ENCODE measurements around the gene ITPR2. TPM values are rescaled to one million over a fixed set of nuclear protein-coding genes. Genes with fewer than 3 reads are reported as not detected.
A peak's percentile ranks its signal among the peaks of the same experiment; 100 is the strongest.

The ITPR2 gene
- total RNA-seq, 1 experiment from 2014 or later = 41.6 TPM

GRCh38 chr12:26744697-26745440, 88.1 kb downstream of the ITPR2 start:
- TF ChIP-seq, protein P1, sequence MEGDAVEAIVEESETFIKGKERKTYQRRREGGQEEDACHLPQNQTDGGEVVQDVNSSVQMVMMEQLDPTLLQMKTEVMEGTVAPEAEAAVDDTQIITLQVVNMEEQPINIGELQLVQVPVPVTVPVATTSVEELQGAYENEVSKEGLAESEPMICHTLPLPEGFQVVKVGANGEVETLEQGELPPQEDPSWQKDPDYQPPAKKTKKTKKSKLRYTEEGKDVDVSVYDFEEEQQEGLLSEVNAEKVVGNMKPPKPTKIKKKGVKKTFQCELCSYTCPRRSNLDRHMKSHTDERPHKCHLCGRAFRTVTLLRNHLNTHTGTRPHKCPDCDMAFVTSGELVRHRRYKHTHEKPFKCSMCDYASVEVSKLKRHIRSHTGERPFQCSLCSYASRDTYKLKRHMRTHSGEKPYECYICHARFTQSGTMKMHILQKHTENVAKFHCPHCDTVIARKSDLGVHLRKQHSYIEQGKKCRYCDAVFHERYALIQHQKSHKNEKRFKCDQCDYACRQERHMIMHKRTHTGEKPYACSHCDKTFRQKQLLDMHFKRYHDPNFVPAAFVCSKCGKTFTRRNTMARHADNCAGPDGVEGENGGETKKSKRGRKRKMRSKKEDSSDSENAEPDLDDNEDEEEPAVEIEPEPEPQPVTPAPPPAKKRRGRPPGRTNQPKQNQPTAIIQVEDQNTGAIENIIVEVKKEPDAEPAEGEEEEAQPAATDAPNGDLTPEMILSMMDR (IDR thresholded peaks at IDR 0.05; ENCODE audit: insufficient read depth in 1 of 2, low read depth in 1 of 2, low read length in 1 of 2, severe bottlenecking in 1 of 2, unreplicated experiment in 1 of 2) = no peak
- Mint-ChIP-seq H3K4me1 (ENCODE audit: low read depth, unreplicated experiment) (peaks cover 17% of the 10 kb centered on the region), H3K27ac (ENCODE audit: unreplicated experiment) (no peak overlapping the region), H3K4me3 (ENCODE audit: unreplicated experiment) (no peak overlapping the region), H3K36me3 (ENCODE audit: insufficient read depth, unreplicated experiment) (no peaks in the 10 kb centered on the region), H3K27me3 (ENCODE audit: insufficient read depth, unreplicated experiment) (no peaks in the 10 kb centered on the region), H3K9me3 (ENCODE audit: unreplicated experiment) (no peaks in the 10 kb centered on the region)
- Histone ChIP-seq H3K4me3 (ENCODE audit: low read depth, low read length) (no peak overlapping the region), H3K36me3 (ENCODE audit: control insufficient read depth, insufficient read depth, low read length) (no peaks in the 10 kb centered on the region), H3K27me3 (replicated peaks; ENCODE audit: control insufficient read depth, insufficient read depth, low read length) (no peaks in the 10 kb centered on the region), H3K9me3 (no peaks in the 10 kb centered on the region), H3K4me1 (peaks cover 25% of the 10 kb centered on the region)
- BruUV-seq (replicated peaks) = no TSS peak
- intact Hi-C loops (cut with micrococcal nuclease; ENCODE audit: unreplicated experiment) = no loop called here
- POLR2A ChIA-PET = no interaction called here
- CTCF ChIA-PET = interaction anchor here (0.6 kb wide), 1 partner anchor 9 kb away, joined by 3 read pairs; no protein-coding TSS in a partner anchor
- DNase-seq = peak; percentile 52 to 54

GRCh38 chr12:26744042-26744626, 88.9 kb downstream of the ITPR2 start:
- ChIA-PET POLR2A (no interaction called here), CTCF (no interaction called here)
- DNase-seq = peak in 1 of 2 experiments; percentile 14
- Histone ChIP-seq H3K36me3 (ENCODE audit: control insufficient read depth, insufficient read depth, low read length) (no peaks in the 10 kb centered on the region), H3K27me3 (replicated peaks; ENCODE audit: control insufficient read depth, insufficient read depth, low read length) (no peaks in the 10 kb centered on the region), H3K4me1 (peaks cover 25% of the 10 kb centered on the region), H3K4me3 (ENCODE audit: low read depth, low read length) (no peak overlapping the region), H3K9me3 (peaks cover 5% of the 10 kb centered on the region; the same call in 1 of the 2 replicates)
- no peaks in the 10 kb centered on the region for H3K9me3 Mint-ChIP-seq (ENCODE audit: unreplicated experiment)
- intact Hi-C loops (cut with micrococcal nuclease; ENCODE audit: unreplicated experiment) = no loop called here
- H3K4me3 Mint-ChIP-seq (ENCODE audit: unreplicated experiment) = no peak overlapping the region
- no peaks in the 10 kb centered on the region for H3K36me3 Mint-ChIP-seq (ENCODE audit: insufficient read depth, unreplicated experiment)
- no peak overlapping the region for H3K27ac Mint-ChIP-seq (ENCODE audit: unreplicated experiment)
- BruUV-seq (replicated peaks) = no TSS peak
- H3K27me3 Mint-ChIP-seq (ENCODE audit: insufficient read depth, unreplicated experiment) = no peaks in the 10 kb centered on the region
- TF ChIP-seq, protein P1 (IDR thresholded peaks at IDR 0.05; ENCODE audit: insufficient read depth in 1 of 2, low read depth in 1 of 2, low read length in 1 of 2, severe bottlenecking in 1 of 2, unreplicated experiment in 1 of 2) = no peak
- peaks cover 17% of the 10 kb centered on the region for H3K4me1 Mint-ChIP-seq (ENCODE audit: low read depth, unreplicated experiment)

DNA sequence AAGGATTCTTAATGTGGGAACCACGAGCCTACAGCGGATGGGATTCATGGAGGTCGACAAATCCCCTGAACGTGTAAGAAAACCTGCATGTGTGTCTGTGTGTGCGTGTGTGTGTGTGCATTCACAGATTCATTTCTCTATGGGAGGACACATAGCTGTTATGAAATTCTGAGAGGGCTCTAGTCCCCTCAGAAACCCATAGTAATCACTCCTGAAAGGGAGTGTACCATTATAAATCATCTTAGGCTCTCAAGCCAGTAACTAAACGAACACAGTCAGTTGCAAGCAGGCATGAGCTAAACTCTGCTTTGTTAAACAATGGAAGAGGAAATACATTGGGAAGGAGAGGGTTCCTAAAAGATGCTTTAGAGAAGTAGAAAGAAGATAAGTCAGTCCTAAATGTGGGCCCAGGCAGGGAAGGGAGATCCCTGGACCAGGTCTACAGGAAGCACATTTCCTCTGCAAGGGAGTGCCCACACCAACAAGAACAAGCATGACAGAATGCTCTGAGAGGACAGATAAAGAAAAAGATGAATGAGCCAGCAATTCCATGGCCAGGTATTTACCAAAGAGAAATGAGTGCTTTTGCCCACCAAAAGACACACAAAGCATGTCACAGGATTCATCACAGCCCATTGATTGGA, 91.3 kb downstream of the ITPR2 start:
- ChIA-PET POLR2A (no interaction called here), CTCF (no interaction called here)
- Histone ChIP-seq H3K36me3 (ENCODE audit: control insufficient read depth, insufficient read depth, low read length) (no peaks in the 10 kb centered on the region), H3K27me3 (replicated peaks; ENCODE audit: control insufficient read depth, insufficient read depth, low read length) (no peaks in the 10 kb centered on the region), H3K4me1 (peaks cover 23% of the 10 kb centered on the region), H3K4me3 (ENCODE audit: low read depth, low read length) (no peak overlapping the region), H3K9me3 (peaks cover 8% of the 10 kb centered on the region; the same call in 1 of the 2 replicates)
- TF ChIP-seq, protein P1 (IDR thresholded peaks at IDR 0.05; ENCODE audit: insufficient read depth in 1 of 2, low read depth in 1 of 2, low read length in 1 of 2, severe bottlenecking in 1 of 2, unreplicated experiment in 1 of 2) = no peak
- intact Hi-C loops (cut with micrococcal nuclease; ENCODE audit: unreplicated experiment) = no loop called here
- H3K27ac Mint-ChIP-seq (ENCODE audit: unreplicated experiment) = no peak overlapping the region
- H3K4me3 Mint-ChIP-seq (ENCODE audit: unreplicated experiment) = no peak overlapping the region
- H3K27me3 Mint-ChIP-seq (ENCODE audit: insufficient read depth, unreplicated experiment) = no peaks in the 10 kb centered on the region
- peaks cover 17% of the 10 kb centered on the region for H3K4me1 Mint-ChIP-seq (ENCODE audit: low read depth, unreplicated experiment)
- H3K9me3 Mint-ChIP-seq (ENCODE audit: unreplicated experiment) = peaks cover 17% of the 10 kb centered on the region
- no peaks in the 10 kb centered on the region for H3K36me3 Mint-ChIP-seq (ENCODE audit: insufficient read depth, unreplicated experiment)
- BruUV-seq (replicated peaks) = no TSS peak
- no peak for DNase-seq

All from Caco-2 (cell line).